ENCODE measurements around the gene SLC66A2.

The SLC66A2 gene

GRCh38 chr18:79987566-79987965 is 36.1 kb upstream of the SLC66A2 start:
- peak overlapping the region; percentile 86 for H3K4me3 ChIP-seq (ENCODE audit: low read length)
- DNase-seq (ENCODE audit: low read depth) = no peak
- no peak for TF ChIP-seq CTCF (conservative IDR thresholded peaks at IDR 0.05; ENCODE audit: low read depth, low read length)

- peak overlapping the region; percentile 86 for H3K4me3 ChIP-seq (ENCODE audit: low read length)
- TF ChIP-seq CTCF (conservative IDR thresholded peaks at IDR 0.05; ENCODE audit: low read depth, low read length) = no peak
- no peak for DNase-seq (ENCODE audit: low read depth)
Observed at GRCh38 chr18:79986726-79987125, 35.3 kb upstream of the SLC66A2 start.

- H3K4me3 ChIP-seq (ENCODE audit: low read length) = no peak overlapping the region
- no peak for DNase-seq (ENCODE audit: low read depth)
- no peak for TF ChIP-seq CTCF (conservative IDR thresholded peaks at IDR 0.05; ENCODE audit: low read depth, low read length)
Observed at GRCh38 chr18:79985172-79985571, 33.7 kb upstream of the SLC66A2 start.

- no peak for TF ChIP-seq CTCF (conservative IDR thresholded peaks at IDR 0.05; ENCODE audit: low read depth, low read length)
- H3K4me3 ChIP-seq (ENCODE audit: low read length) = no peak overlapping the region
- no peak for DNase-seq (ENCODE audit: low read depth)
Observed at GRCh38 chr18:79983793-79984192, 32.3 kb upstream of the SLC66A2 start.

GRCh38 chr18:79983253-79983652 is 31.8 kb upstream of the SLC66A2 start:
- peak; percentile 73 for DNase-seq (ENCODE audit: low read depth)
- TF ChIP-seq CTCF (conservative IDR thresholded peaks at IDR 0.05; ENCODE audit: low read depth, low read length) = no peak
- H3K4me3 ChIP-seq (ENCODE audit: low read length) = no peak overlapping the region

- no peak for TF ChIP-seq CTCF (conservative IDR thresholded peaks at IDR 0.05; ENCODE audit: low read depth, low read length)
- DNase-seq (ENCODE audit: low read depth) = no peak
- H3K4me3 ChIP-seq (ENCODE audit: low read length) = no peak overlapping the region
Observed at GRCh38 chr18:79982736-79983135, 31.3 kb upstream of the SLC66A2 start.

GRCh38 chr18:79980585-79980984 is 29.1 kb upstream of the SLC66A2 start:
- no peak for DNase-seq (ENCODE audit: low read depth)
- no peak for TF ChIP-seq CTCF (conservative IDR thresholded peaks at IDR 0.05; ENCODE audit: low read depth, low read length)
- no peak overlapping the region for H3K4me3 ChIP-seq (ENCODE audit: low read length)

Data from retinal pigment epithelial cell (primary cell).